BJ (cell line): Measurements from ENCODE around the gene SCARB1. TPM values are rescaled to one million over a fixed set of nuclear protein-coding genes. Genes with fewer than 3 reads are reported as not detected.
A peak's percentile ranks its signal among the peaks of the same experiment; 100 is the strongest.
"Not testable (repeated sequence)": the region's sequence is repeated elsewhere in the genome, so short reads cannot be mapped to it uniquely, and the experiment has no call there.

Source experiments
- CTCF ChIA-PET: fragments of 350-600 bp; formaldehyde crosslinking; extraction: SDS; loops from one replicate; lab custom pipeline; 2021; ENCODE audit warnings: antibody characterized with exemption, inconsistent platforms; lab: Yijun Ruan, JAX
- POLR2A ChIA-PET: fragments of 300-600 bp; sonication (Branson Sonifier 250); formaldehyde crosslinking; extraction: SDS; loops from one replicate; lab custom pipeline; 2021; ENCODE audit warnings: antibody characterized with exemption; lab: Charles Lee
- DNase-seq: peaks from one replicate; pipeline ENCODE4 v3.0.0-alpha.2; 2011; ENCODE audit warnings: low read depth
- H3K27me3 ChIP-seq: 2 replicates; pipeline ENCODE4 v1.6.0; 2011; ENCODE audit warnings: low read length; ENCODE audit not compliant: control insufficient read depth, insufficient read depth
- H3K36me3 ChIP-seq: 2 replicates; pipeline ENCODE4 v1.5.1; 2011; ENCODE audit warnings: low read length; ENCODE audit not compliant: control insufficient read depth, insufficient read depth
- H3K4me3 ChIP-seq: 2 replicates; pipeline ENCODE4 v1.5.1; 2011; ENCODE audit warnings: low read depth, mild to moderate bottlenecking, control low read depth, low read length
- polyA minus RNA-seq: library from RNA; depleted of rRNA, polyadenylated mRNA; stranded (reverse); fragments of >200 nt; gene quantifications from 2 replicates; pipeline ENCODE4 v1.2.3, GENCODE V29; 2011; rRNA and poly(A)+ RNA removed
- polyA plus RNA-seq: library from polyadenylated mRNA; depleted of rRNA; stranded (reverse); fragments of >200 nt; gene quantifications from 2 replicates; pipeline ENCODE4 v1.2.3, GENCODE V29; 2011; rRNA removed
- TF ChIP-seq, protein P1 (sequence below): IDR thresholded peaks from 2 replicates; pipeline ENCODE4 v1.5.1; 2011; ENCODE audit warnings: low read depth, mild to moderate bottlenecking, control low read depth, inconsistent platforms, low read length, moderate library complexity; ENCODE audit not compliant: insufficient read depth

SCARB1 gene, protein sequence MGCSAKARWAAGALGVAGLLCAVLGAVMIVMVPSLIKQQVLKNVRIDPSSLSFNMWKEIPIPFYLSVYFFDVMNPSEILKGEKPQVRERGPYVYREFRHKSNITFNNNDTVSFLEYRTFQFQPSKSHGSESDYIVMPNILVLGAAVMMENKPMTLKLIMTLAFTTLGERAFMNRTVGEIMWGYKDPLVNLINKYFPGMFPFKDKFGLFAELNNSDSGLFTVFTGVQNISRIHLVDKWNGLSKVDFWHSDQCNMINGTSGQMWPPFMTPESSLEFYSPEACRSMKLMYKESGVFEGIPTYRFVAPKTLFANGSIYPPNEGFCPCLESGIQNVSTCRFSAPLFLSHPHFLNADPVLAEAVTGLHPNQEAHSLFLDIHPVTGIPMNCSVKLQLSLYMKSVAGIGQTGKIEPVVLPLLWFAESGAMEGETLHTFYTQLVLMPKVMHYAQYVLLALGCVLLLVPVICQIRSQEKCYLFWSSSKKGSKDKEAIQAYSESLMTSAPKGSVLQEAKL
- polyA plus RNA-seq (12.6 and 38.4 TPM in 2 replicates), polyA minus RNA-seq (20.5 and 24.2 TPM in 2 replicates)

DNA sequence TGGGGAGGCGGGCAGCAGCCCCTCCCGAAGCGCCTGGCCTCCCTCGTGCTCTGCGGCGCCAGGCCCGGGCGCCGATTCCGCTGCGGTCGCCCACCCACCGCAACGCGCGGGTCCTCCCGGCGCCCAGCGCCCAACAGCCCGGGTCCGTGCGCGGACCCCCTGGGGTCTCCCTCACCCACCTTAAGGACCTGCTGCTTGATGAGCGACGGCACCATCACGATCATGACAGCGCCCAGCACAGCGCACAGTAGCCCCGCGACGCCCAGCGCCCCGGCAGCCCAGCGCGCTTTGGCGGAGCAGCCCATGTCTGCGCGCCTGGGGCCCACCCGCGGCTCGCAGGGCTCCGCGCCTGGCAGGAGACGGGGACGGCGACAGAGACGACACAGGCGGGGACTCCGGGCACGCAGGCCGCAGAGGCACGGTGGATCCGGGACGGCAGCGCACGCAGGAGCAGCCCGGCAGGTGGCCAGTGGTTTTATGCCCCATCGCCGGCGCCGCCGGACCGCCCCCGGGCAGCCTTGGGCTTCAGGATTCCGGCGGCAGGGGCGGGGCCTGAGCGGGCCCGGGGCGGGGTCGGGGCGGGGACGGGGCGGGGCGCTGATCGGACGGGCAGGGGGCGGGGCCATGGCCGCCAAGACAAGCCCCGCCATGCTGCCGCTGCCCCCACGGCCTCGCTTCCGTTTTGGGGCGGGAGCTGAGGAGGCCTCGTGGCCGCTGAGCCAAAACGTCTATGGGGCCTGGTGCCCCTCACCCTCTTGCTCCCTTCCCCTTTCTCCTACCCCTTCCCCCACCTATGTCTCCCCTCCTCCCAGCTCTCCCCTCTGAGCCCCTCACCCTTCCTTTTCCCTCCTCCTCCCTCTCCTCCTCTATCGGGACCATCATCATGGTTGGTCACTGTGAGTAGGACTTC lies at the start of gene SCARB1:
SCARB1 (minus strand) TSS at position 449 of the 910 bp plus-strand sequence; CDS start at position 305, 144 bp downstream.
- Histone ChIP-seq H3K4me3 (peak within 1 kb of the TSS; percentile 70), H3K27me3 (no peaks in the 10 kb centered on the region), H3K36me3 (no peaks in the 10 kb centered on the region; the same call in 1 of the 2 replicates)
- TF ChIP-seq, protein P1, sequence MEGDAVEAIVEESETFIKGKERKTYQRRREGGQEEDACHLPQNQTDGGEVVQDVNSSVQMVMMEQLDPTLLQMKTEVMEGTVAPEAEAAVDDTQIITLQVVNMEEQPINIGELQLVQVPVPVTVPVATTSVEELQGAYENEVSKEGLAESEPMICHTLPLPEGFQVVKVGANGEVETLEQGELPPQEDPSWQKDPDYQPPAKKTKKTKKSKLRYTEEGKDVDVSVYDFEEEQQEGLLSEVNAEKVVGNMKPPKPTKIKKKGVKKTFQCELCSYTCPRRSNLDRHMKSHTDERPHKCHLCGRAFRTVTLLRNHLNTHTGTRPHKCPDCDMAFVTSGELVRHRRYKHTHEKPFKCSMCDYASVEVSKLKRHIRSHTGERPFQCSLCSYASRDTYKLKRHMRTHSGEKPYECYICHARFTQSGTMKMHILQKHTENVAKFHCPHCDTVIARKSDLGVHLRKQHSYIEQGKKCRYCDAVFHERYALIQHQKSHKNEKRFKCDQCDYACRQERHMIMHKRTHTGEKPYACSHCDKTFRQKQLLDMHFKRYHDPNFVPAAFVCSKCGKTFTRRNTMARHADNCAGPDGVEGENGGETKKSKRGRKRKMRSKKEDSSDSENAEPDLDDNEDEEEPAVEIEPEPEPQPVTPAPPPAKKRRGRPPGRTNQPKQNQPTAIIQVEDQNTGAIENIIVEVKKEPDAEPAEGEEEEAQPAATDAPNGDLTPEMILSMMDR, result no peak
- POLR2A ChIA-PET, result interaction anchor here (0.6 to 0.7 kb wide), 2 partner anchors 26 to 53 kb away, joined by 3 to 4 read pairs; no protein-coding TSS in a partner anchor
- CTCF ChIA-PET, result no interaction called here
- no peak for DNase-seq

DNA sequence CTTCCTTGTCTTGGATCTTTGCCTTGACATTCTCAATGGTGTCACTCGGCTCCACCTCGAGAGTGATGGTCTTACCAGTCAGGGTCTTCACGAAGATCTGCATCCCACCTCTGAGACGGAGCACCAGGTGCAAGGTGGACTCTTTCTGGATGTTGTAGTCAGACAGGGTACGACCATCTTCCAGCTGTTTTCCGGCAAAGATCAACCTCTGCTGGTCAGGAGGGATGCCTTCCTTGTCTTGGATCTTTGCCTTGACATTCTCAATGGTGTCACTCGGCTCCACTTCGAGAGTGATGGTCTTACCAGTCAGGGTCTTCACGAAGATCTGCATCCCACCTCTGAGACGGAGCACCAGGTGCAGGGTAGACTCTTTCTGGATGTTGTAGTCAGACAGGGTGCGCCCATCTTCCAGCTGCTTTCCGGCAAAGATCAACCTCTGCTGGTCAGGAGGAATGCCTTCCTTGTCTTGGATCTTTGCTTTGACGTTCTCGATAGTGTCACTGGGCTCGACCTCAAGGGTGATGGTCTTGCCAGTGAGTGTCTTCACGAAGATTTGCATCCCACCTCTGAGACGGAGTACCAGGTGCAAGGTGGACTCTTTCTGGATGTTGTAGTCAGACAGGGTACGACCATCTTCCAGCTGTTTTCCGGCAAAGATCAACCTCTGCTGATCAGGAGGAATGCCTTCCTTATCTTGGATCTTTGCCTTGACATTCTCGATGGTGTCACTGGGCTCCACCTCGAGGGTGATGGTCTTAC lies 49.0 kb upstream of the SCARB1 start:
- H3K4me3 ChIP-seq, result peak overlapping the region; percentile 83
- H3K27me3 ChIP-seq, H3K36me3 ChIP-seq, DNase-seq: not testable (repeated sequence)
- ChIA-PET POLR2A (interaction anchor here (0.7 kb wide), 1 partner anchor 84 kb away, joined by 10 read pairs; no protein-coding TSS in a partner anchor), CTCF (interaction anchor here (4.0 kb wide), 1 partner anchor 28 kb away, joined by 31 read pairs; no protein-coding TSS in a partner anchor)

DNA sequence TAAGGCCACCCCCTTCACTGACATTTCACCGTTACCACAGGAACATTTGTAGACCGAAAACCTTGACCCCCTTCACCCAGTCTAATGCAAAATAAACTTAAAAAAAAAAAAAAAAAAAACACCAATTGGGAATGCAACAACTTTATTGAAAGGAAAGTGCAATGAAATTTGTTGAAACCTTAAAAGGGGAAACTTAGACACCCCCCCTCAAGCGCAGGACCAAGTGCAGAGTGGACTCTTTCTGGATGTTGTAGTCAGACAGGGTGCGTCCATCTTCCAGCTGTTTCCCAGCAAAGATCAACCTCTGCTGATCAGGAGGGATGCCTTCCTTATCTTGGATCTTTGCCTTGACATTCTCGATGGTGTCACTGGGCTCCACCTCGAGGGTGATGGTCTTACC lies 47.9 kb upstream of the SCARB1 start:
- H3K36me3 ChIP-seq, CTCF ChIA-PET, H3K27me3 ChIP-seq, POLR2A ChIA-PET, DNase-seq: not testable (repeated sequence)
- H3K4me3 ChIP-seq, result peak overlapping the region; percentile 36

DNA sequence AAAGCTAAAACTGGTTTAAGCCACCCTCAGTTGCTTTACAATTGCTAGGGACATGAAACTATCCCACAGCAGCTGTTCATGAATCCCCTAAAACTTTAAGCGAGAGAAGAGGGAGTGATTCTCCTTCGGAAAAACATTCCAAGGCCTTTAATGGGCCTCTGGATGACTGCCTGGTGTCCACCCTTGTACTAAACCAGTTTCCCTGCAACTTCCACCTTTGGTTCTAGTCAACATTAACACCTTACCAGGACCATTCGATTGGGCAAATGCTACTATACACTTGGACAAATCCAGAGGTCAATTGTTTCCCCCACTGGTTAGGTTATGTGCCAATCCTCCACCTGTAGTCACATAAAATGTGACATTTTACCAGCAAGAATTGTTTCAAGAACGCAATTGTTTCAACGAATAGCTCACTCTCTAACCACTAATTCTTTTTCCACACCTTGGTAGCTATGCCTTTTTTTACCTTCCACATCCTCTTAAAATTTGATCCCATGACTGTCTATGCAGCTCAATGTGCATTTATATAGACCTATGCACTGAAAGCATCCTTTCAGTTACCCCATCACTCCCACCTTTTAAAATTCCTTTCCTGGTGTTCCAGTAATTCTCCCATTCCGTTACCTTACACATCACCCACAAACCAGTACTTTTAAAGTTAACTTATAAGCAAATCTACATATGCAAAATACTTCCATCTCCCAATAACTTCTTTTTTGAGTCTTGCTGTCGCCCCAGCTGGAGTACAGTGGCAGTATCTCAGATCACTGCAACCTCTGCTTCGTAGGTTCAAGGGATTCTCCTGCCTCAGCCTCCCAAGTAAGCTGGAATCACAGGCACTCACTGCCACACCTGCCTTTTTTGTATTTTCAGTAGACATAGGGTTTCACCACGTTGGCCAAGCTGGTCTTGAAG lies 47.2 kb upstream of the SCARB1 start:
- TF ChIP-seq, protein P1, result no peak
- no peaks in the 10 kb centered on the region for H3K27me3 ChIP-seq
- POLR2A ChIA-PET, result interaction anchor here (0.6 kb wide), 1 partner anchor 72 kb away, joined by 6 read pairs; no protein-coding TSS in a partner anchor
- CTCF ChIA-PET, result interaction anchor here (0.6 to 2.4 kb wide), 2 partner anchors 29 to 262 kb away, joined by 3 to 22 read pairs; no protein-coding TSS in a partner anchor
- H3K4me3 ChIP-seq, result peak overlapping the region; percentile 36
- peaks cover 9% of the 10 kb centered on the region for H3K36me3 ChIP-seq
- no peak for DNase-seq
